ENCODE measurements around the gene ESM1.

DNA sequence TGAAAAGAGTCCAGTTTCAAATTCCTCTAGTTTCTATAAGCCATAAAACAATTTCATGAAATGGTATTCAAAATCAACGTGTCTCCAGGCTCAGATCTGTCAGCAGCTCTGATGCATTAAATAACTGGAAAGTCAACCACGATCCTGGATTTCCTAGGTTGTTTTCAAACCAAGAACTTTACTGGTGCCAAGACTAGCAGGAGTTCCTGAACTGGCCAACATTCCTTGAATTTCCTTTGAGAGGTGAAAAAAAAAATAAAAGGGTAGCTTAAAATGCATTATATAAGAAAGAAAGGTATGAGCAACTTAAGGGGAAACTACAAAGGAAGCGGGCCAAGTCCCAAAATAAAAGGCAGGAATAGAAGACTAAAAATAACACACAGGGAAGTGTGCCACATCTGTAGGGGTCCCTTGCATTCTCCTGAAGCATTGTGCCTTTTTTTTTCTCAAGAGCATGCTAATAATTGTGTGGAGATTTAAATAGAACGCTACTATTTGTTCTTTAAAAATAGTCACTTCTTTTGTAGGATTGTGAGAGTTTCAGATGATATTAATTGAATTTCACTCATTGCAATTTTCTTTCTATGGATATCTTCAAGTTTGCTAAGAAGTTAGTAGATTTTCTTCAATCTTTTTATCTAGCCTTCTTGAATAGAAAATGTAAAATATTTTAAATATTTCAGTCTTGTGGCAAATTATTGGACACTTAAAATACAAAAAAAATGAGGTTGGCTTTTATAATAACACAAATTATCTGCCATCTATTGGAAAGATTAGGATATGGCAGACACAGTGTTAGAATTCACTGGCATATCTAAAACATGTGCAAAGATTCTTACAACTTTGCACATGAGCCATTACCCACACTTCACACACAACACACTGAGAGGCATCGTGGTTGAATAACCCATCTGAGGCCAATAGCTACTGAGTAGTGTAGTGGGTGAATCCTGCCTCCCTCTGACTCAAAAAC is 15.3 kb downstream of the ESM1 start:
- TF ChIP-seq, protein P1, sequence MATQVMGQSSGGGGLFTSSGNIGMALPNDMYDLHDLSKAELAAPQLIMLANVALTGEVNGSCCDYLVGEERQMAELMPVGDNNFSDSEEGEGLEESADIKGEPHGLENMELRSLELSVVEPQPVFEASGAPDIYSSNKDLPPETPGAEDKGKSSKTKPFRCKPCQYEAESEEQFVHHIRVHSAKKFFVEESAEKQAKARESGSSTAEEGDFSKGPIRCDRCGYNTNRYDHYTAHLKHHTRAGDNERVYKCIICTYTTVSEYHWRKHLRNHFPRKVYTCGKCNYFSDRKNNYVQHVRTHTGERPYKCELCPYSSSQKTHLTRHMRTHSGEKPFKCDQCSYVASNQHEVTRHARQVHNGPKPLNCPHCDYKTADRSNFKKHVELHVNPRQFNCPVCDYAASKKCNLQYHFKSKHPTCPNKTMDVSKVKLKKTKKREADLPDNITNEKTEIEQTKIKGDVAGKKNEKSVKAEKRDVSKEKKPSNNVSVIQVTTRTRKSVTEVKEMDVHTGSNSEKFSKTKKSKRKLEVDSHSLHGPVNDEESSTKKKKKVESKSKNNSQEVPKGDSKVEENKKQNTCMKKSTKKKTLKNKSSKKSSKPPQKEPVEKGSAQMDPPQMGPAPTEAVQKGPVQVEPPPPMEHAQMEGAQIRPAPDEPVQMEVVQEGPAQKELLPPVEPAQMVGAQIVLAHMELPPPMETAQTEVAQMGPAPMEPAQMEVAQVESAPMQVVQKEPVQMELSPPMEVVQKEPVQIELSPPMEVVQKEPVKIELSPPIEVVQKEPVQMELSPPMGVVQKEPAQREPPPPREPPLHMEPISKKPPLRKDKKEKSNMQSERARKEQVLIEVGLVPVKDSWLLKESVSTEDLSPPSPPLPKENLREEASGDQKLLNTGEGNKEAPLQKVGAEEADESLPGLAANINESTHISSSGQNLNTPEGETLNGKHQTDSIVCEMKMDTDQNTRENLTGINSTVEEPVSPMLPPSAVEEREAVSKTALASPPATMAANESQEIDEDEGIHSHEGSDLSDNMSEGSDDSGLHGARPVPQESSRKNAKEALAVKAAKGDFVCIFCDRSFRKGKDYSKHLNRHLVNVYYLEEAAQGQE (IDR thresholded peaks at IDR 0.05; ENCODE audit: borderline replicate concordance) = no peak
- TF ChIP-seq, protein P1 (CRISPR knock-in tag; IDR thresholded peaks at IDR 0.05; ENCODE audit: low read depth) = no peak
- TF ChIP-seq ZBTB49 (CRISPR knock-in tag; IDR thresholded peaks at IDR 0.05; ENCODE audit: borderline replicate concordance) (no peak), SP1 (CRISPR knock-in tag; IDR thresholded peaks at IDR 0.05) (no peak), ZFP36 (IDR thresholded peaks at IDR 0.05; ENCODE audit: low read depth, low read length, partially characterized antibody) (no peak), POLR2AphosphoS5 (IDR thresholded peaks at IDR 0.05; ENCODE audit: control insufficient read depth, insufficient read depth, low read depth, low read length) (no peak), RCOR1 (IDR thresholded peaks at IDR 0.05; ENCODE audit: borderline replicate concordance in 1 of 2, low read depth in 2 of 2, low read length in 2 of 2) (no peak), MYNN (IDR thresholded peaks at IDR 0.05) (no peak), MYNN (CRISPR knock-in tag; IDR thresholded peaks at IDR 0.05) (no peak), CTCF (IDR thresholded peaks at IDR 0.05 in 2 of 3, conservative IDR thresholded peaks at IDR 0.05 in 1 of 3; ENCODE audit: insufficient read depth in 2 of 3, low read depth in 1 of 3, low read length in 3 of 3) (no peak), SLC30A9 (CRISPR knock-in tag; IDR thresholded peaks at IDR 0.05) (no peak), BRD9 (IDR thresholded peaks at IDR 0.05; ENCODE audit: low read depth, partially characterized antibody) (no peak)
- TF ChIP-seq, protein P2, sequence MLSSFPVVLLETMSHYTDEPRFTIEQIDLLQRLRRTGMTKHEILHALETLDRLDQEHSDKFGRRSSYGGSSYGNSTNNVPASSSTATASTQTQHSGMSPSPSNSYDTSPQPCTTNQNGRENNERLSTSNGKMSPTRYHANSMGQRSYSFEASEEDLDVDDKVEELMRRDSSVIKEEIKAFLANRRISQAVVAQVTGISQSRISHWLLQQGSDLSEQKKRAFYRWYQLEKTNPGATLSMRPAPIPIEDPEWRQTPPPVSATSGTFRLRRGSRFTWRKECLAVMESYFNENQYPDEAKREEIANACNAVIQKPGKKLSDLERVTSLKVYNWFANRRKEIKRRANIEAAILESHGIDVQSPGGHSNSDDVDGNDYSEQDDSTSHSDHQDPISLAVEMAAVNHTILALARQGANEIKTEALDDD (IDR thresholded peaks at IDR 0.05) = no peak
